ENCODE results near the gene CATSPERB. TPM values are rescaled to one million over a fixed set of nuclear protein-coding genes. Genes with fewer than 3 reads are reported as not detected.
"Not testable (repeated sequence)": the region's sequence is repeated elsewhere in the genome, so short reads cannot be mapped to it uniquely, and the experiment has no call there.

CATSPERB gene
- total and polyA plus RNA-seq, 9 of the 15 experiments (the other 6 are each of a cell fraction or from before 2014, with no cell fraction given): 0.05 to 1.4 (median 0.89) TPM

- TF ChIP-seq HMBOX1 (IDR thresholded peaks at IDR 0.05): no peak
- no peak for TF ChIP-seq HLTF (IDR thresholded peaks at IDR 0.05)
- no peak for TF ChIP-seq RHOXF2B (CRISPR knock-in tag; conservative IDR thresholded peaks at IDR 0.05)
- no peak for TF ChIP-seq ZNF507 (tag; conservative IDR thresholded peaks at IDR 0.05)
Measured at GRCh38 chr14:91743305-91743653, 11.4 kb upstream of the CATSPERB start (continued).

GRCh38 chr14:91742621-91743304 is 10.9 kb upstream of the CATSPERB start:
- CTCF ChIA-PET (ENCODE audit: low intra/inter-chr PET ratio): no interaction called here
- Histone ChIP-seq H3K79me2 (ENCODE audit: control insufficient read depth, insufficient read depth, low read length) (no peaks in the 10 kb centered on the region), H3K27ac (ENCODE audit: extremely low read depth, low read depth, low read length) (peak overlapping the region; percentile 35; the same call in 1 of the 3 replicates), H4K20me1 (replicated peaks; ENCODE audit: control insufficient read depth, insufficient read depth, low read length) (no peaks in the 10 kb centered on the region), H2AFZ (ENCODE audit: low read depth, low read length) (no peak overlapping the region), H3K27me3 (ENCODE audit: control insufficient read depth in 2 of 2, insufficient read depth in 2 of 2, low read length in 2 of 2) (no peaks in the 10 kb centered on the region), H3K9me1 (ENCODE audit: control insufficient read depth, insufficient read depth, low read length) (no peaks in the 10 kb centered on the region), H3K9ac (ENCODE audit: insufficient read depth in 1 of 2, low read depth in 2 of 2, low read length in 2 of 2) (no peak overlapping the region), H3K4me3 (no peak overlapping the region), H3K36me3 (ENCODE audit: control insufficient read depth, insufficient read depth, low read length) (no peaks in the 10 kb centered on the region), H3K4me2 (ENCODE audit: insufficient read depth, low read length) (no peak overlapping the region), H3K4me1 (replicated peaks in 1 of 2; ENCODE audit: control insufficient read depth in 2 of 2, insufficient read depth in 2 of 2, low read length in 2 of 2) (no peaks in the 10 kb centered on the region; a peak in 1 of 5 replicates), H3K9me3 (replicated peaks; ENCODE audit: control insufficient read depth, insufficient read depth, low read depth, low read length) (no peaks in the 10 kb centered on the region)
- no peak for FAIRE-seq
- in situ Hi-C loops (cut with MboI) (no loop called here), intact Hi-C loops (cut with micrococcal nuclease) (no loop called here)
- 6% methylated on average over 1 of the region's 1 CpG for WGBS (ENCODE audit: insufficient coverage, low coverage, missing lambda C conversion rate)
- BruUV-seq (replicated peaks): no TSS peak
- POLR2A ChIA-PET: no interaction called here
- DNase-seq (ENCODE audit: extremely low read depth in 1 of 4, low spot score in 3 of 4): no peak
- TF ChIP-seq YY1 (IDR thresholded peaks at IDR 0.05; ENCODE audit: borderline replicate concordance in 1 of 3, control insufficient read depth in 1 of 3, extremely low read depth in 1 of 3, insufficient read depth in 3 of 3, insufficient read length in 1 of 3, insufficient replicate concordance in 2 of 3, low read depth in 1 of 3, low read length in 2 of 3) (no peak), SPI1 (IDR thresholded peaks at IDR 0.05; ENCODE audit: borderline replicate concordance, low read depth, low read length) (peak; percentile 21; the same call in 1 of the 2 replicates)
- no peak for ATAC-seq

GRCh38 chr14:91739867-91740266 is 8.0 kb upstream of the CATSPERB start:
- H4K20me1 ChIP-seq (replicated peaks; ENCODE audit: control insufficient read depth, insufficient read depth, low read length); H2AFZ ChIP-seq (ENCODE audit: low read depth, low read length); DNase-seq (ENCODE audit: extremely low read depth in 1 of 4, low spot score in 3 of 4); H3K9me3 ChIP-seq (replicated peaks; ENCODE audit: control insufficient read depth, insufficient read depth, low read depth, low read length); intact Hi-C loops (cut with micrococcal nuclease); ATAC-seq; H3K36me3 ChIP-seq (ENCODE audit: control insufficient read depth, insufficient read depth, low read length); BruUV-seq (replicated peaks); POLR2A ChIA-PET; H3K4me3 ChIP-seq; H3K4me1 ChIP-seq (replicated peaks in 1 of 2; ENCODE audit: control insufficient read depth in 2 of 2, insufficient read depth in 2 of 2, low read length in 2 of 2); FAIRE-seq; in situ Hi-C loops (cut with MboI); H3K27ac ChIP-seq (ENCODE audit: extremely low read depth, low read depth, low read length); H3K9me1 ChIP-seq (ENCODE audit: control insufficient read depth, insufficient read depth, low read length); CTCF ChIA-PET (ENCODE audit: low intra/inter-chr PET ratio); H3K27me3 ChIP-seq (ENCODE audit: control insufficient read depth in 2 of 2, insufficient read depth in 2 of 2, low read length in 2 of 2); H3K79me2 ChIP-seq (ENCODE audit: control insufficient read depth, insufficient read depth, low read length); H3K4me2 ChIP-seq (ENCODE audit: insufficient read depth, low read length); H3K9ac ChIP-seq (ENCODE audit: insufficient read depth in 1 of 2, low read depth in 2 of 2, low read length in 2 of 2): not testable (repeated sequence)
- WGBS (ENCODE audit: insufficient coverage, low coverage, missing lambda C conversion rate): 22% methylated on average over 2 of the region's 2 CpGs
